Suppressor macrophage treated with lipopolysaccharide for 4 hours (primary cell): ENCODE measurements around the gene LDHAL6B.

Source experiments
- DNase-seq: peaks from one replicate; pipeline ENCODE4 v3.0.0-alpha.2; 2020

LDHAL6B gene

GRCh38 chr15:59255680-59256336 lies 49.2 kb downstream of the LDHAL6B start:
- no peak for DNase-seq

- no peak for DNase-seq
Observed at GRCh38 chr15:59256482-59256881, 49.8 kb downstream of the LDHAL6B start.

- no peak for DNase-seq
Observed at GRCh38 chr15:59257140-59257539, 50.5 kb downstream of the LDHAL6B start.
